Activated CD4-positive, alpha-beta T cell treated with anti-CD3 and anti-CD28 coated beads, Interleukin-2, amount 50 U/mL, for 16 hours (primary cell): Measurements from ENCODE around the gene SCN3A.

ENCODE experiments used
- DNase-seq: peaks from one replicate; pipeline ENCODE4 v3.0.0-alpha.2; 2020

SCN3A gene

DNA sequence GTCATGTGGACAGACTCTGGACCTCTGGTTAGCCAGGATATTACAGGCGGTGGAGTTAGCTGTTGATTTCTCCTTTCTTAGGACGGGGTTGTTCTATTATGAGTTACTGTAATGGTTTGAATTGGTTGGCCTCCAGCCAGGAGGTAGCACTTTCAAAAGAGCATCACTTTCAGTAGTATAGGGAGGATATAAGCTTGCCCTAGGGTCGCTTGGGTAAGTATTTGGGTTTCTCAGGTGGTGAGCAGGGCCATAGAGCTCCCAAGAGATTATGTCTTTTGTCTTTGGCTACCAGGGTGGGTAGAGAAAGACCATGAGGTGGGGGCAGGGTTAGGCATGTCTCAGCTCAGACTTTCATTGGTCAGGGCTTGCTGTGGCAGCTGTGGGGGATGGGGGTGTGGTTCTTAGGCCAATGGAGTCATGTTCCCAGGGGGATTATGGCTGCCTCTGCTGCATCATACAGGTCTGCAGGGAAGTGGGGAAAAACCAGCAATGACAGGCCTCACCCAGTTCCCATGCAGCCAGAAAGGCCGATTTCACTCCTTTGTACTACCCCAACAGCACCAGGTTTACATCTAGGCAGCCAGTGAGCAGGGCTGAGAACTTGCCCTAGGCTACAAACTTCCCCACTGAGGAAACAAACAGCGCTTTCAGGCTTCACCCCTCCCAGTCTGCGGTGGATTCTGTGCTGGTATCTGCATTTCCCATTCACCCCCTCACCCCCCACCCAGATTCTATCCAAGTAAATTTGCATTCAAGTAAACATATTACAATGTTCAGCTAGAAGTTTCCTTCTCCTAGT lies 159.1 kb downstream of the SCN3A start:
- no peak for DNase-seq
